Upper lobe of left lung (tissue), 4 donors: ENCODE results near the gene PTPRN2.

ENCODE experiments used
- CTCF ChIP-seq, 6 experiments: fragments of 450-650 bp in 4 of 6; fragments of 200-600 bp in 2 of 6; sonication (generic) in 2 of 6; IDR thresholded peaks; one replicate each; pipeline ENCODE4 v1.5.1; 2016 to 2019; ENCODE audit warnings: antibody characterized with exemption in 6 of 6
- EP300 ChIP-seq, 4 donors: sonication (generic); formaldehyde crosslinking; IDR thresholded peaks; one replicate each; pipeline ENCODE4 v1.5.1; 2017; ENCODE audit warnings: antibody characterized with exemption in 4 of 4, control low read depth in 2 of 4
- POLR2A ChIP-seq, 4 donors: fragments of 450-650 bp; IDR thresholded peaks; one replicate each; pipeline ENCODE4 v1.5.1; 2016 to 2017; ENCODE audit warnings: antibody characterized with exemption in 4 of 4, mild to moderate bottlenecking in 2 of 4
- POLR2AphosphoS5 ChIP-seq, 2 donors: sonication (generic); formaldehyde crosslinking; IDR thresholded peaks; one replicate each; pipeline ENCODE4 v1.5.1; 2017; ENCODE audit warnings: antibody characterized with exemption in 2 of 2

GRCh38 chr7:157784041-157784835 lies 803.4 kb downstream of the PTPRN2 start:
- TF ChIP-seq POLR2A (IDR thresholded peaks at IDR 0.05) = no peak
- no peak for TF ChIP-seq POLR2AphosphoS5 (IDR thresholded peaks at IDR 0.05)
- no peak for TF ChIP-seq CTCF (IDR thresholded peaks at IDR 0.05)
- no peak for TF ChIP-seq EP300 (IDR thresholded peaks at IDR 0.05)
